ENCODE measurements around the gene CACNB4.
"Not testable (repeated sequence)": the region's sequence is repeated elsewhere in the genome, so short reads cannot be mapped to it uniquely, and the experiment has no call there.

Gene CACNB4

GRCh38 chr2:151795646-151796240 lies 303.1 kb downstream of the CACNB4 start:
- in situ Hi-C loops (cut with HindIII; ENCODE audit: low sequenced_read_pairs) = no loop called here

DNA sequence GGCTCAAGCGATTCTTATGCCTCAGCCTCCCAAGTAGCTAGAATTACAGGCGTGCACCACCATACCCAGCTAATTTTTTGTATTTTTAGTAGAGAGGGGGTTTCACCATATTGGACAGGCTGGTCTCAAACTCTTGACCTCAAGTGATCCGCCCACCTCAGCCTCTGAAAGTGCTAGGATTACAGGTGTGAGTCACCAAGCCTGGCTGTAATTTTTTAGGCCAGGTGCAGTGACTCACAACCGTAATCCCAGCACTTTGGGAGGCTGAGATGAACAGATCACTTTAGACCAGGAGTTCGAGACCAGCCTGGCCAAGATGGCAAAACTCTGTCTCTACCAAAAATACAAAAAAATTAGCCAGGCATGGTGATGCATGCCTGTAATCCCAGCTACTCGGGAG lies 304.4 kb downstream of the CACNB4 start:
- in situ Hi-C loops (cut with HindIII; ENCODE audit: low sequenced_read_pairs) = not testable (repeated sequence)

- in situ Hi-C loops (cut with HindIII; ENCODE audit: low sequenced_read_pairs) = no loop called here
Observed at GRCh38 chr2:151793123-151793522, 305.7 kb downstream of the CACNB4 start.

GRCh38 chr2:151792589-151792988 lies 306.3 kb downstream of the CACNB4 start:
- in situ Hi-C loops (cut with HindIII; ENCODE audit: low sequenced_read_pairs) = no loop called here

GRCh38 chr2:151791545-151791944 lies 307.3 kb downstream of the CACNB4 start:
- in situ Hi-C loops (cut with HindIII; ENCODE audit: low sequenced_read_pairs) = no loop called here

DNA sequence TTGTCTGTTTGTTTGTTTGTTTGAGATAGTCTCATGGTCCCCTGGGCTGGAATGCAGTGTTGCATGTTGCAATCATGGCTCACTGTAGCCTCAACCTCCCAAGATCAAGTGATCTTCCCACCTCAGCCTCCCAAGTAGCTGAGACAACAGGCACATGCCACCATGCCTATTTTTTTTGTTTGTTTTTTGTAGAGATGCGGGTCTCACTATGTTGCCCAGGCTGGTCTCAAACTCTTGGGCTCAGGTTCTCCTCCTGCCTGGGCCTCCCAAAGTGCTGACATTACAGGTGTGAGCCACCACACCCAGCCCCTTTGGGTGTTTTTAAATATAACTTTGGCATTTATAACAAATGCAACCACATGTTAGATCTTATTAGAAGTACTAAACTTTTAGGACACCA lies 308.2 kb downstream of the CACNB4 start:
- in situ Hi-C loops (cut with HindIII; ENCODE audit: low sequenced_read_pairs) = no loop called here

- in situ Hi-C loops (cut with HindIII; ENCODE audit: low sequenced_read_pairs) = no loop called here
Observed at GRCh38 chr2:151789055-151789834, 309.6 kb downstream of the CACNB4 start.

- in situ Hi-C loops (cut with HindIII; ENCODE audit: low sequenced_read_pairs) = no loop called here
Observed at GRCh38 chr2:151786483-151786882, 312.4 kb downstream of the CACNB4 start.

DNA sequence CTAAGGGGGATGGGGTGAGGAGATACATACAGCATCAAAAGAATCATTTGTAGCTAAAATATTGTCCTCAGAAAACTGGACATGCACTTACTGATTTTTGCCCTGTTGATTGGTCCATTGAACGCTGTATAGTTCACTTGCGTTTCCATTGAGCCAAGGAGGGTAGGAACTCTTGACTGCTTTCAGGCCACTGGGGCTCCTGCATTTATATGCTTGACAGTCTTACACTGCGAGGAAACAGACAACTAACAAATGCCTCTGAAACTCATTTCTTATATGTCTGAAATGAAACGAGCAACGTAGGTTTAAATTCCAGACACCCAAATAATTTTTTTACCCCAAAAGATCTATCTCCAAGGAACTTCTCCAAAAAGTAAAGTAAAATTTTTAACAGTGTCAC lies 312.8 kb downstream of the CACNB4 start:
- in situ Hi-C loops (cut with HindIII; ENCODE audit: low sequenced_read_pairs) = no loop called here

DNA sequence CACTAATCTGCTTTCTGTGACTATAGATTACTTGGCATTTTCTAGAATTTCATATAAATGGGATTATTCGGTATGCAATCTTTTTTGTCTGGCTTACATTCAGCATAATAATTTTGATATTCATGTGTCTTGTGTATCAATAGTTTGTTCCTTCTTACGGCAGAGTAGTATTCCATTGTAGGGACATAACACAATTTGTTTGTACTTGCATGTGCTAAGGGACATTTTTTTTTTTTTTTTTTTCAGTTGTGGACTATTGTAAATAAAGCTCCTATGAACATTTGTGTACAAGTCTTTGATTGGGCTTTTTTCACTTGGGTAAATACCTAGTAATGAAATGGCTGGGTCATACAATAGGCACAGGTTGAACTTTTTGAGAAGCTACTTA lies 315.7 kb downstream of the CACNB4 start:
- in situ Hi-C loops (cut with HindIII; ENCODE audit: low sequenced_read_pairs) = no loop called here

Data from DLD1 (cell line).